ENCODE measurements around the gene SERPINB13.

Gene SERPINB13

GRCh38 chr18:63567276-63567675 lies 19.9 kb upstream of the SERPINB13 start:
- TF ChIP-seq CTCF (IDR thresholded peaks at IDR 0.05; ENCODE audit: low read depth, low read length) = no peak

GRCh38 chr18:63567825-63568224 lies 19.3 kb upstream of the SERPINB13 start:
- no peak for TF ChIP-seq CTCF (IDR thresholded peaks at IDR 0.05; ENCODE audit: low read depth, low read length)
- H3K4me3 ChIP-seq (replicated peaks in 1 of 2; ENCODE audit: low read depth in 2 of 2, low read length in 2 of 2) = no peak overlapping the region
- no peak for DNase-seq (ENCODE audit: low read depth in 2 of 2)

More at GRCh38 chr18:63567276-63567675, 19.9 kb upstream of the SERPINB13 start:
- no peak overlapping the region for H3K4me3 ChIP-seq (replicated peaks in 1 of 2; ENCODE audit: low read depth in 2 of 2, low read length in 2 of 2)
- no peak for DNase-seq (ENCODE audit: low read depth in 2 of 2)

DNA sequence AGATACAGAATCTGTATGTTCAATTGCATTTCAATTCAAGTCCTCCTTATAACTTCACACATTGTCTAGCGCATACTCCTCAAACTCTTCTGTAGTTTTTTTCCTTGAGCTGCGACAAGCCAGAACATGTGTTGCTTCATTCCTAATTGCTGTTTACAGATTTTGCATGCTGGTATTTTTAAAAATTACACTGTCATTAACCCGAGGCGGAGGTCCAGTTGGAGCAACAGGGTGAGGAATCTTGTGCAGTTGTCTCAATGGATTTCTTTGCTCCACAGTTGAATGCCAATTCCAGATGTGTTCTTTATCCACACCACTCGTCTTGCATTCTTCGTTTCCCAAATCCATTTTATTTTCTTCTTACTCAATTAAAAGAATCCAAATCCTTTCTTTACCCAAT lies 16.4 kb upstream of the SERPINB13 start:
- DNase-seq (ENCODE audit: low read depth in 2 of 2) = no peak
- H3K4me3 ChIP-seq (replicated peaks in 1 of 2; ENCODE audit: low read depth in 2 of 2, low read length in 2 of 2) = no peak overlapping the region
- TF ChIP-seq CTCF (IDR thresholded peaks at IDR 0.05; ENCODE audit: low read depth, low read length) = no peak

GRCh38 chr18:63575681-63576080 lies 11.5 kb upstream of the SERPINB13 start:
- H3K4me3 ChIP-seq (replicated peaks in 1 of 2; ENCODE audit: low read depth in 2 of 2, low read length in 2 of 2) = no peak overlapping the region
- no peak for DNase-seq (ENCODE audit: low read depth in 2 of 2)
- TF ChIP-seq CTCF (IDR thresholded peaks at IDR 0.05; ENCODE audit: low read depth, low read length) = no peak

DNA sequence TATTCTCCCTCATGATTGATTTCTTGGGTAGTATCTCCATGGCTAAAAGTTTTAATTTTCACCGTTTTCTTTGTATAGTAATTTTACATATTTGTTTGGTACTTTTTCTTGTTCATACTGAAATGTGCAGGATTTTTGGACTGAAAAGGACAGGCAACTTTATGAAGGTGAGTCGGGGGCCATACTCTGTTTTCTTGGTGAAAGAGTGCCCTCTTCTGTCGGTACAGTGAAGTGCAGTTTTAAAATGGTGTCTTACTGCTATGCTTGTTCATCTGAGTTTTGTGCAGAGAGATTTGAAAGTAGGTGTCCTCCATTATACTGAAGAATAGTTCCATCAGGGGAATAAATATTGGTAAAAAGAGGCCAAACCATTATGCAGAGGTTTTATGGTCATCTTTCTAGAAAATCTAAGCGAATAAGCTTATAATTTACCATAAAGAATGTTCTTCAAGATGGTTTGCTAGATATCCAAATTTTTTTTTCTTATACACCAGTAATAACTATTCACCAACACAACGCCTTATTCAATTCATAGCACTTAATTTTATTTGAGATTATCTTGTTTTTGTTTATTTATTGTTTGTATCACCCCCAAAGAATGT lies 8.7 kb upstream of the SERPINB13 start:
- DNase-seq (ENCODE audit: low read depth in 2 of 2) = peak; percentile 59 to 63
- H3K4me3 ChIP-seq (replicated peaks in 1 of 2; ENCODE audit: low read depth in 2 of 2, low read length in 2 of 2) = no peak overlapping the region
- peak; percentile 70 for TF ChIP-seq CTCF (IDR thresholded peaks at IDR 0.05; ENCODE audit: low read depth, low read length)

- no peak overlapping the region for H3K4me3 ChIP-seq (replicated peaks in 1 of 2; ENCODE audit: low read depth in 2 of 2, low read length in 2 of 2)
- TF ChIP-seq CTCF (IDR thresholded peaks at IDR 0.05; ENCODE audit: low read depth, low read length) = no peak
- DNase-seq (ENCODE audit: low read depth in 2 of 2) = no peak
Measured at GRCh38 chr18:63579616-63580015, 7.5 kb upstream of the SERPINB13 start.

GRCh38 chr18:63585988-63586387 lies 1.2 kb upstream of the SERPINB13 start:
- no peak for DNase-seq (ENCODE audit: low read depth in 2 of 2)
- no peak overlapping the region for H3K4me3 ChIP-seq (replicated peaks in 1 of 2; ENCODE audit: low read depth in 2 of 2, low read length in 2 of 2)
- TF ChIP-seq CTCF (IDR thresholded peaks at IDR 0.05; ENCODE audit: low read depth, low read length) = no peak
